ENCODE measurements around the gene CEL.

DNA sequence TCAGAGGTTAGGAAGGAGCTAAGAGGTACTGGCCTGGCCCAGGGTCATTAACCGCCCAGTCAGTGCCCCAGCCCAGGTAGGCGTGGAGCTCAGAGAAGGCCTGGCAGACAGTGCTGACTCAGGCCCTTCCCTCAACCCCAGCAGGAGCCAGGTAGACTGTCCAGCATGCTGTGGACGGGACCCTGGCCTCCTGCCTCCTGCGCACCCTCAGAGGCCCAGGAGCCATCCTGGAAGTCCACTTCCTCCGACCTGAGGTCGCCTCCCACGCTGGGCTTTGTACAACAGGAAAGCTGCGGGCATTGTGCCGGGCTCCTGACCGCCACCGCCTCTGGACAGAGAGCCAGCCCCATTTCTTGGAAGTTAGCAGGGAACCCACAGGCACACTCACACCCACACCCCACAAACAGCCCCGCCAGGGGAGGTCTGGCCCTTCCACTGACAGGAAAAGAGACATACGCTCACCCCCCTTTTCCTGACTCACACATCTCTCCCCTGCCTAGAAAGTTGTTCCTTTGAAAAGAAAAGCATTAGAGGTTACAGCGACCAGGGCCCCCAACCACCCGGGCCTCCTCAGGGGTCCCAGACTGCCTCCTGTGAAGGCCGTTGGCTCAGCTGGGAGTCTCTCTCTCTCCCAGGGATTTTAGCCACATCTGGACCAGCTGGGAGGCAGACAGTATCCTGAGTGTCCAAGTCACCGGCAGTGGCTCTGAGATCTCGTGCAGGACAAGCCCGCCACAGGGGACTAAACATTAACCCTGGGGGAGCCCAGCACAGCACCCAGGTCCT lies 51.6 kb downstream of the CEL start:
- TF ChIP-seq TRIM28 (IDR thresholded peaks at IDR 0.05; ENCODE audit: borderline replicate concordance, low read length) (no peak), ZFP3 (tag by site-specific recombination; IDR thresholded peaks at IDR 0.05; ENCODE audit: low read depth) (no peak), ZNF571 (tag by site-specific recombination; IDR thresholded peaks at IDR 0.05) (no peak), GLIS2 (tag by site-specific recombination; IDR thresholded peaks at IDR 0.05) (0 out of 2 replicates have a peak, but pooled peaks have one; percentile 23), ZNF768 (tag by site-specific recombination; IDR thresholded peaks at IDR 0.05) (no peak), ZNF404 (tag by site-specific recombination; IDR thresholded peaks at IDR 0.05) (no peak), ZNF311 (tag by site-specific recombination; IDR thresholded peaks at IDR 0.05; ENCODE audit: borderline replicate concordance) (no peak)
- TF ChIP-seq, protein P1, sequence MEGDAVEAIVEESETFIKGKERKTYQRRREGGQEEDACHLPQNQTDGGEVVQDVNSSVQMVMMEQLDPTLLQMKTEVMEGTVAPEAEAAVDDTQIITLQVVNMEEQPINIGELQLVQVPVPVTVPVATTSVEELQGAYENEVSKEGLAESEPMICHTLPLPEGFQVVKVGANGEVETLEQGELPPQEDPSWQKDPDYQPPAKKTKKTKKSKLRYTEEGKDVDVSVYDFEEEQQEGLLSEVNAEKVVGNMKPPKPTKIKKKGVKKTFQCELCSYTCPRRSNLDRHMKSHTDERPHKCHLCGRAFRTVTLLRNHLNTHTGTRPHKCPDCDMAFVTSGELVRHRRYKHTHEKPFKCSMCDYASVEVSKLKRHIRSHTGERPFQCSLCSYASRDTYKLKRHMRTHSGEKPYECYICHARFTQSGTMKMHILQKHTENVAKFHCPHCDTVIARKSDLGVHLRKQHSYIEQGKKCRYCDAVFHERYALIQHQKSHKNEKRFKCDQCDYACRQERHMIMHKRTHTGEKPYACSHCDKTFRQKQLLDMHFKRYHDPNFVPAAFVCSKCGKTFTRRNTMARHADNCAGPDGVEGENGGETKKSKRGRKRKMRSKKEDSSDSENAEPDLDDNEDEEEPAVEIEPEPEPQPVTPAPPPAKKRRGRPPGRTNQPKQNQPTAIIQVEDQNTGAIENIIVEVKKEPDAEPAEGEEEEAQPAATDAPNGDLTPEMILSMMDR (tag by site-specific recombination; IDR thresholded peaks at IDR 0.05): no peak
- TF ChIP-seq, protein P2, sequence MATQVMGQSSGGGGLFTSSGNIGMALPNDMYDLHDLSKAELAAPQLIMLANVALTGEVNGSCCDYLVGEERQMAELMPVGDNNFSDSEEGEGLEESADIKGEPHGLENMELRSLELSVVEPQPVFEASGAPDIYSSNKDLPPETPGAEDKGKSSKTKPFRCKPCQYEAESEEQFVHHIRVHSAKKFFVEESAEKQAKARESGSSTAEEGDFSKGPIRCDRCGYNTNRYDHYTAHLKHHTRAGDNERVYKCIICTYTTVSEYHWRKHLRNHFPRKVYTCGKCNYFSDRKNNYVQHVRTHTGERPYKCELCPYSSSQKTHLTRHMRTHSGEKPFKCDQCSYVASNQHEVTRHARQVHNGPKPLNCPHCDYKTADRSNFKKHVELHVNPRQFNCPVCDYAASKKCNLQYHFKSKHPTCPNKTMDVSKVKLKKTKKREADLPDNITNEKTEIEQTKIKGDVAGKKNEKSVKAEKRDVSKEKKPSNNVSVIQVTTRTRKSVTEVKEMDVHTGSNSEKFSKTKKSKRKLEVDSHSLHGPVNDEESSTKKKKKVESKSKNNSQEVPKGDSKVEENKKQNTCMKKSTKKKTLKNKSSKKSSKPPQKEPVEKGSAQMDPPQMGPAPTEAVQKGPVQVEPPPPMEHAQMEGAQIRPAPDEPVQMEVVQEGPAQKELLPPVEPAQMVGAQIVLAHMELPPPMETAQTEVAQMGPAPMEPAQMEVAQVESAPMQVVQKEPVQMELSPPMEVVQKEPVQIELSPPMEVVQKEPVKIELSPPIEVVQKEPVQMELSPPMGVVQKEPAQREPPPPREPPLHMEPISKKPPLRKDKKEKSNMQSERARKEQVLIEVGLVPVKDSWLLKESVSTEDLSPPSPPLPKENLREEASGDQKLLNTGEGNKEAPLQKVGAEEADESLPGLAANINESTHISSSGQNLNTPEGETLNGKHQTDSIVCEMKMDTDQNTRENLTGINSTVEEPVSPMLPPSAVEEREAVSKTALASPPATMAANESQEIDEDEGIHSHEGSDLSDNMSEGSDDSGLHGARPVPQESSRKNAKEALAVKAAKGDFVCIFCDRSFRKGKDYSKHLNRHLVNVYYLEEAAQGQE (tag by site-specific recombination; IDR thresholded peaks at IDR 0.05): no peak
- TF ChIP-seq, protein P3, sequence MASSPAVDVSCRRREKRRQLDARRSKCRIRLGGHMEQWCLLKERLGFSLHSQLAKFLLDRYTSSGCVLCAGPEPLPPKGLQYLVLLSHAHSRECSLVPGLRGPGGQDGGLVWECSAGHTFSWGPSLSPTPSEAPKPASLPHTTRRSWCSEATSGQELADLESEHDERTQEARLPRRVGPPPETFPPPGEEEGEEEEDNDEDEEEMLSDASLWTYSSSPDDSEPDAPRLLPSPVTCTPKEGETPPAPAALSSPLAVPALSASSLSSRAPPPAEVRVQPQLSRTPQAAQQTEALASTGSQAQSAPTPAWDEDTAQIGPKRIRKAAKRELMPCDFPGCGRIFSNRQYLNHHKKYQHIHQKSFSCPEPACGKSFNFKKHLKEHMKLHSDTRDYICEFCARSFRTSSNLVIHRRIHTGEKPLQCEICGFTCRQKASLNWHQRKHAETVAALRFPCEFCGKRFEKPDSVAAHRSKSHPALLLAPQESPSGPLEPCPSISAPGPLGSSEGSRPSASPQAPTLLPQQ (tag by site-specific recombination; IDR thresholded peaks at IDR 0.05): no peak

Data from HEK293 (cell line).